HepG2 (cell line): Measurements from ENCODE around the gene PODXL. TPM values are rescaled to one million over a fixed set of nuclear protein-coding genes. Genes with fewer than 3 reads are reported as not detected.

ENCODE experiments used
- ATAC-seq: fragments of 200-7000 bp; cut with Tn5 transposase; 3 replicates; pipeline ENCODE4 v1.9.1; 2020; ENCODE audit warnings: mild to moderate bottlenecking, moderate library complexity
- BruUV-seq: library from RNA; stranded (reverse); fragments of 400-500 nt; replicated peaks from 2 replicates; lab custom pipeline; 2021; lab: Mats Ljungman, UMichigan
- CTCF ChIA-PET: fragments of 300-600 bp; formaldehyde crosslinking; extraction: SDS; loops from one replicate; lab custom pipeline; 2021; ENCODE audit warnings: low total read pairs, inconsistent platforms, low intra/inter-chr PET ratio; lab: Yijun Ruan, JAX
- POLR2A ChIA-PET: fragments of 350-600 bp; sonication (Branson Sonifier 250); formaldehyde crosslinking; loops from one replicate; lab custom pipeline; 2020; ENCODE audit warnings: antibody characterized with exemption, inconsistent platforms; lab: Yijun Ruan, JAX
- DNase-seq: peaks from one replicate; pipeline ENCODE4 v3.0.0-alpha.2; 2015; ENCODE audit warnings: low spot score
- FAIRE-seq: peaks from 3 replicates; lab custom pipeline; 2011; peaks lifted over from hg19 to GRCh38; lab: Jason Lieb, UNC
- H2AFZ ChIP-seq: one replicate; pipeline ENCODE4 v1.6.1; 2011; ENCODE audit warnings: low read length, inconsistent platforms
- H3K27ac ChIP-seq: fragments of 300-600 bp; 3 replicates; pipeline ENCODE4 v1.8.0; 2011; ENCODE audit warnings: mixed run types, mild to moderate bottlenecking, mixed read lengths, low read length, inconsistent platforms; ENCODE audit not compliant: insufficient read depth; ENCODE audit errors: extremely low read length
- H3K27me3 ChIP-seq, 2 experiments: fragments of 200-600 bp in 1 of 2; 2 replicates in 1 of 2; 3 replicates in 1 of 2; pipeline versions ENCODE4 v1.6.0 to v1.8.0; 2011; ENCODE audit warnings: low read length in 2 of 2, mild to moderate bottlenecking in 2 of 2, moderate library complexity in 2 of 2, inconsistent platforms in 1 of 2; ENCODE audit not compliant: insufficient read depth in 2 of 2, control insufficient read depth in 1 of 2
- H3K36me3 ChIP-seq, 2 experiments: fragments of 200-600 bp in 1 of 2; replicated peaks in 1 of 2; 2 replicates in 1 of 2; 3 replicates in 1 of 2; pipeline versions ENCODE4 v1.5.1 to v1.8.0; 2011; ENCODE audit warnings: low read length in 2 of 2, inconsistent platforms in 1 of 2; ENCODE audit not compliant: insufficient read depth in 2 of 2, control insufficient read depth in 1 of 2
- H3K4me1 ChIP-seq: 2 replicates; pipeline ENCODE4 v1.5.1; 2012; ENCODE audit warnings: low read length, inconsistent platforms; ENCODE audit not compliant: insufficient read depth
- H3K4me2 ChIP-seq: 2 replicates; pipeline ENCODE4 v1.6.0; 2011; ENCODE audit warnings: low read depth, low read length, inconsistent platforms
- H3K4me3 ChIP-seq, 3 experiments: fragments of 200-600 bp in 1 of 3; sonication (generic), shearing (Covaris generic) in 1 of 3; replicated peaks in 1 of 3; 2 replicates each; pipeline ENCODE4 v1.5.1; 2011 to 2016; ENCODE audit warnings: low read length in 3 of 3, inconsistent platforms in 2 of 3, low read depth in 2 of 3, mild to moderate bottlenecking in 2 of 3, control low read depth in 1 of 3, mixed read lengths in 1 of 3; ENCODE audit not compliant: insufficient read depth in 1 of 3
- H3K79me2 ChIP-seq: one replicate; pipeline ENCODE4 v1.6.1; 2011; ENCODE audit warnings: low read length, inconsistent platforms; ENCODE audit not compliant: insufficient read depth
- H3K9ac ChIP-seq: 2 replicates; pipeline ENCODE4 v1.6.0; 2011; ENCODE audit warnings: mild to moderate bottlenecking, low read depth, low read length, inconsistent platforms; ENCODE audit not compliant: insufficient read depth
- H3K9me3 ChIP-seq: 2 replicates; pipeline ENCODE4 v1.5.1; 2012; ENCODE audit warnings: mild to moderate bottlenecking, low read length
- H4K20me1 ChIP-seq: 2 replicates; pipeline ENCODE4 v1.6.0; 2011; ENCODE audit warnings: inconsistent platforms, mild to moderate bottlenecking, low read length, moderate library complexity; ENCODE audit not compliant: insufficient read depth
- E2F5 ChIP-seq: sonication (generic); formaldehyde crosslinking; conservative IDR thresholded peaks from 2 replicates; pipeline ENCODE4 v1.4.0; 2020; ENCODE audit warnings: missing genetic modification reagents
- FOXA1 ChIP-seq, 2 experiments: fragments of 450-650 bp in 1 of 2; sonication (generic) in 1 of 2; formaldehyde crosslinking in 1 of 2; IDR thresholded peaks; 2 replicates each; pipeline versions ENCODE4 v1.4.0 to v1.6.1; 2016 to 2020; ENCODE audit warnings: missing genetic modification reagents in 1 of 2
- KAT7 ChIP-seq: IDR thresholded peaks from 2 replicates; pipeline ENCODE4 v1.6.1; 2018; ENCODE audit warnings: borderline replicate concordance, missing compliant biosample characterization
- NR2F6 ChIP-seq, 2 experiments: IDR thresholded peaks; 2 replicates each; pipeline ENCODE4 v1.6.1; 2016; ENCODE audit warnings: antibody characterized with exemption in 1 of 2, mild to moderate bottlenecking in 1 of 2
- SOX5 ChIP-seq: IDR thresholded peaks from 2 replicates; pipeline ENCODE4 v1.6.1; 2016; ENCODE audit warnings: borderline replicate concordance
- SRY ChIP-seq: sonication (generic); formaldehyde crosslinking; IDR thresholded peaks from 2 replicates; pipeline ENCODE4 v1.8.0; 2022; ENCODE audit warnings: mild to moderate bottlenecking, missing genetic modification reagents
- TOE1 ChIP-seq: sonication (generic); formaldehyde crosslinking; IDR thresholded peaks from 2 replicates; pipeline ENCODE4 v1.4.0; 2020; ENCODE audit warnings: mild to moderate bottlenecking, missing genetic modification reagents
- TRAFD1 ChIP-seq: sonication (generic); formaldehyde crosslinking; IDR thresholded peaks from 2 replicates; pipeline ENCODE4 v1.5.1; 2020; ENCODE audit warnings: missing genetic modification reagents, mild to moderate bottlenecking, borderline replicate concordance
- ZC3H13 ChIP-seq: sonication (generic); formaldehyde crosslinking; IDR thresholded peaks from 2 replicates; pipeline ENCODE4 v1.8.1; 2023; ENCODE audit warnings: mild to moderate bottlenecking, missing genetic modification reagents, moderate library complexity
- ZEB1 ChIP-seq: IDR thresholded peaks from 2 replicates; pipeline ENCODE4 v1.6.1; 2012; ENCODE audit warnings: mild to moderate bottlenecking, low read depth, inconsistent platforms; ENCODE audit not compliant: insufficient replicate concordance
- ZFP36L2 ChIP-seq: sonication (generic); formaldehyde crosslinking; IDR thresholded peaks from 2 replicates; pipeline ENCODE4 v1.4.0; 2020; ENCODE audit warnings: missing genetic modification reagents
- ZSCAN22 ChIP-seq: sonication (generic); formaldehyde crosslinking; IDR thresholded peaks from 2 replicates; pipeline ENCODE4 v1.4.0; 2020; ENCODE audit warnings: mild to moderate bottlenecking, missing genetic modification reagents
- WGBS: methylation state at CpG from one replicate; pipeline ENCODE4 v1.1.6; 2017; ENCODE audit warnings: low lambda C conversion rate; 5-methylcytosine and 5-hydroxymethylcytosine counted together
- in situ Hi-C: cut with HindIII; loops from 2 replicates; pipeline ENCODE4 v1.10.0; 2017; ENCODE audit warnings: low pct_unique_long_range_greater_than_20kb; ENCODE audit not compliant: extremely low pct_ligation_motif_present
- intact Hi-C: fragments of 100-400 bp; cut with micrococcal nuclease; formaldehyde crosslinking; loops from one replicate; pipeline ENCODE4 v1.10.0; 2022; ENCODE audit not compliant: unreplicated experiment
- polyA plus RNA-seq, 8 experiments: library from polyadenylated mRNA; depleted of rRNA in 3 of 8; stranded (reverse) in 7 of 8; unstranded in 1 of 8; fragments of >200 nt; fragmentation: Illumina TruSeq in 4 of 8; extraction: Trizol in 4 of 8; gene quantifications; 2 replicates each; pipeline versions ENCODE4 v1.2.1 to v1.2.3, GENCODE V29; 2011 to 2016; ENCODE audit warnings: low read depth in 4 of 8, missing spikeins in 1 of 8, mixed read lengths in 1 of 8; ENCODE audit not compliant: insufficient read depth in 1 of 8
- total RNA-seq, 5 experiments: library from RNA; depleted of rRNA; stranded (reverse); fragments of >200 nt; fragmentation: Illumina TruSeq; extraction: Trizol; gene quantifications; 2 replicates each; pipeline ENCODE4 v1.2.3, GENCODE V29; 2016; ENCODE audit warnings: low read depth in 1 of 5
- TF ChIP-seq, protein P1 (sequence below): fragments of 450-650 bp; IDR thresholded peaks from 2 replicates; pipeline ENCODE4 v1.6.1; 2016
- TF ChIP-seq, protein P2 (sequence below): IDR thresholded peaks from 2 replicates; pipeline ENCODE4 v1.6.1; 2016; ENCODE audit warnings: missing compliant biosample characterization, missing genetic modification reagents, borderline replicate concordance

The PODXL gene
- total and polyA plus RNA-seq, 2 of the 13 experiments (the other 11 are each of a cell fraction or from before 2014, with no cell fraction given): 0.22 to 0.54 TPM

- BruUV-seq: no TSS peak
- Histone ChIP-seq H3K79me2 (no peaks in the 10 kb centered on the region), H2AFZ (no peak overlapping the region), H3K36me3 (no peaks in the 10 kb centered on the region), H3K4me3 (no peak overlapping the region), H3K4me2 (no peak overlapping the region), H3K9me3 (no peaks in the 10 kb centered on the region), H3K9ac (no peak overlapping the region), H3K4me1 (no peaks in the 10 kb centered on the region), H3K27ac (no peak overlapping the region), H4K20me1 (no peaks in the 10 kb centered on the region), H3K27me3 (peaks cover 0 to 11% of the 10 kb centered on the region in 2 experiments; a peak in 2 of 5 replicates)
- in situ Hi-C loops (no loop called here), intact Hi-C loops (no loop called here)
- no peak for TF ChIP-seq KAT7 (CRISPR knock-in tag)
- TF ChIP-seq, protein P1, sequence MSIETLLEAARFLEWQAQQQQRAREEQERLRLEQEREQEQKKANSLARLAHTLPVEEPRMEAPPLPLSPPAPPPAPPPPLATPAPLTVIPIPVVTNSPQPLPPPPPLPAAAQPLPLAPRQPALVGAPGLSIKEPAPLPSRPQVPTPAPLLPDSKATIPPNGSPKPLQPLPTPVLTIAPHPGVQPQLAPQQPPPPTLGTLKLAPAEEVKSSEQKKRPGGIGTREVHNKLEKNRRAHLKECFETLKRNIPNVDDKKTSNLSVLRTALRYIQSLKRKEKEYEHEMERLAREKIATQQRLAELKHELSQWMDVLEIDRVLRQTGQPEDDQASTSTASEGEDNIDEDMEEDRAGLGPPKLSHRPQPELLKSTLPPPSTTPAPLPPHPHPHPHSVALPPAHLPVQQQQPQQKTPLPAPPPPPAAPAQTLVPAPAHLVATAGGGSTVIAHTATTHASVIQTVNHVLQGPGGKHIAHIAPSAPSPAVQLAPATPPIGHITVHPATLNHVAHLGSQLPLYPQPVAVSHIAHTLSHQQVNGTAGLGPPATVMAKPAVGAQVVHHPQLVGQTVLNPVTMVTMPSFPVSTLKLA: peak; percentile 91
- 0 out of 2 replicates have a peak, but pooled peaks have one; percentile 18 for TF ChIP-seq FOXA1 (IDR thresholded peaks at IDR 0.05)
- no peak for TF ChIP-seq FOXA1 (CRISPR knock-in tag; IDR thresholded peaks at IDR 0.05)
- TF ChIP-seq, protein P2, sequence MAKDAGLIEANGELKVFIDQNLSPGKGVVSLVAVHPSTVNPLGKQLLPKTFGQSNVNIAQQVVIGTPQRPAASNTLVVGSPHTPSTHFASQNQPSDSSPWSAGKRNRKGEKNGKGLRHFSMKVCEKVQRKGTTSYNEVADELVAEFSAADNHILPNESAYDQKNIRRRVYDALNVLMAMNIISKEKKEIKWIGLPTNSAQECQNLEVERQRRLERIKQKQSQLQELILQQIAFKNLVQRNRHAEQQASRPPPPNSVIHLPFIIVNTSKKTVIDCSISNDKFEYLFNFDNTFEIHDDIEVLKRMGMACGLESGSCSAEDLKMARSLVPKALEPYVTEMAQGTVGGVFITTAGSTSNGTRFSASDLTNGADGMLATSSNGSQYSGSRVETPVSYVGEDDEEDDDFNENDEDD: no peak
- TF ChIP-seq SRY (CRISPR knock-in tag): no peak
- DNase-seq: no peak
- POLR2A ChIA-PET: no interaction called here
- no peak for FAIRE-seq
- CTCF ChIA-PET: no interaction called here
- 36% methylated on average over 3 of the region's 3 CpGs for WGBS
- no peak for ATAC-seq
These were observed 30.3 kb upstream of the PODXL start for GRCh38 chr7:131586759-131587158.

DNA sequence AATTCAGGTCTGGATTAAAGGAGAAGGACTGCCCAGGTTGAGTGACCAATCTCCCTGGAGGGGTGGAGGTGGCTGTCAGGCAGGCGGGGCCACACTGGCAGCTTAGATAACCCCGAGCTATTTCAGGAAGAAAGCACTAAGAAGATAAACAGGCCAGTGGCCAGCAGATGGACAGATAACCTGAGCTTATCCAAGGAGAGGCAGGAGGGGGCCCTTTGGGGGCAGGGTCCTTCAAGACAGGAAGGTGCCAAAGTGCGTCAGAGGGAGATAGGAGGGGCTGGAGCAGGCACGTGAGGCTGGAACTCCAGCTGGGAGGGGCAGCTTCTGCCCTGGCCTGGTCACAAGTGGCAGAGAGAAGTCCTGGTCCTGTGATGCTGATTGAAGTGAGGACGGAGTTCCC, 29.8 kb upstream of the PODXL start:
- FAIRE-seq: no peak
- Histone ChIP-seq H3K9me3 (no peaks in the 10 kb centered on the region), H3K27ac (no peak overlapping the region), H3K36me3 (no peaks in the 10 kb centered on the region), H3K4me2 (no peak overlapping the region), H3K9ac (no peak overlapping the region), H3K4me1 (no peaks in the 10 kb centered on the region), H3K4me3 (no peak overlapping the region), H3K27me3 (peaks cover 0 to 6% of the 10 kb centered on the region in 2 experiments; a peak in 1 of 5 replicates), H3K79me2 (no peaks in the 10 kb centered on the region), H4K20me1 (no peaks in the 10 kb centered on the region), H2AFZ (no peak overlapping the region)
- BruUV-seq: no TSS peak
- intact Hi-C loops: no loop called here
- CTCF ChIA-PET: no interaction called here
- in situ Hi-C loops: no loop called here
- POLR2A ChIA-PET: no interaction called here
- DNase-seq: no peak
- 8% methylated on average over 5 of the region's 5 CpGs for WGBS
- ATAC-seq: no peak
- TF ChIP-seq ZC3H13: no peak
- no peak for TF ChIP-seq E2F5
- TF ChIP-seq SOX5 (CRISPR knock-in tag): no peak
- no peak for TF ChIP-seq KAT7 (CRISPR knock-in tag)
- TF ChIP-seq TOE1: no peak
- TF ChIP-seq NR2F6 (IDR thresholded peaks at IDR 0.05): no peak
- no peak for TF ChIP-seq NR2F6 (CRISPR knock-in tag; IDR thresholded peaks at IDR 0.05)
- no peak for TF ChIP-seq ZFP36L2 (CRISPR knock-in tag)
- no peak for TF ChIP-seq TRAFD1 (CRISPR knock-in tag)
- TF ChIP-seq ZSCAN22 (CRISPR knock-in tag): no peak
- no peak for TF ChIP-seq ZEB1
